NCI-H1930 (cell line): Measurements from ENCODE around the gene KRT4.

Experiments used
- DNase-seq, 2 experiments: peaks; one replicate each; lab custom pipeline; 2025; lab: John Stamatoyannopoulos, UW

The KRT4 gene

DNA sequence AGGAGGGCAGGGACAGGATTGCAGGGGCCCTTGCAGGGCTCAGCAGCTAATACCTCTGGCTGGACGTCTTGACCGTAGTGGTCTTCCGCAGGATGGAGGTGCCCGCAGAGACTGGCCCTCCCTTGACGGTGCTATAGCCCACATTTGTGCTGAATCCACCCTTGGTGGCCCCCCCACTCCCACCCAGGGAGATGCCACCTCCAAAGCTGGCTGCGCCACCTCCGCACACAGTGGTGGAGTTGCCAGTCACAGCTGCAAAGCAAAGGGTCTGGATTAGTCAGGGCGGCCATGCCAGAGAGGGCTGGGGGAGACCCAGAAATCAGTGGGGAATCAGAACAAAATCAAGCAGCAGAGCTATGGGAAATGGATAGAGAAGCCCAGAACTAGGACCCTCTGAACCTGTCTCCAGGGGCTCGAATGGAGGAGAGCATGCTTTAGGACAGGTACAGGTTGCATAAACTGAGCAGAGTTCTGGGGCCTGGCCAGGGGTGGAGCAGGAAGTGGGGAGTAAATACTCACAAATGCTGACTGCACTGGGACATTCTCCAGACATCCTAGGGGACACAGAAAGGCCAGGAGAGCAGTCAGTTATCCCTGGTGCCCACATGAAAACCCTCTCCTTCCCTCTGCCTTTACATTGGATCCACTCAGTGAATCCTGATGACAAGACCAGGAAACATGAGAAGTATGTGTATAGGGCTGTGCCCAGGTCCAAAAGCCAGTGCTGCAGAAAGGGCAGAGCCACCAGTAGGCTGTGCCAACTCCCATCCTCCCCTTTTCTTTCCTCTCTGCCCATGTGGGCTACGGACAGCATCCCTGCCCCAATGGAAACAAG is 8.1 kb upstream of the KRT4 start:
- no peak for DNase-seq

DNA sequence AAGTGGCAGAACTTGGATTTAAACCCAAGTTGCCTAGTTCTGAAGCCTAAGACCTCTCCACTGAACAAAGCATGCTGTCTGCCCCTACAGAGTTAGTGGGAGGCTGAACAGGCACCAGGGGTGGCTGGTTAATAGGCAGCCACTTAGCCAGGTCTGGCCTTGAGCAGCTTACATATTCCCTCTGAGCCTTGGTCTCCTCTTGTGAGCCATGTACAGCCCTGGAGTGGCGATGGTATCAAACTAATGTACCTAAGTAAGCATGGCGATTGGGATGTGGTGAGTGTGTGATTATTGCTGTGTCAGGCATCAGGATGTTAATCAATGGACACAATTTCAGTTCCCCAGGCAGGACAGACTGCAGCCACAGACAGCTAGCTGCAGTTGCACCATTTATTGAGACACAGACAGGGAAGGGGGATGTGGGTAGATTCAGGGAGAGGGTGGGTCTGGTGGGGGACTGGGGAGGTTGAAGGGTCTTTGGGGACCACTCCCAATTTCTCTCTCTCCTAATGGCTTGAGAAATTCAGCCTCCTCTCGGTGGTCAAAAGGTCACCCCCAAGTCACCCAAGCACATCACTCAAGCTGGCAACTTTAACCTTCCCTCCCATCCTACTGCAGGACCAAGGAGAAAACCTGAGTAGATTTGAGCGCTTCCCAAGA is 7.3 kb upstream of the KRT4 start:
- DNase-seq, result no peak

DNA sequence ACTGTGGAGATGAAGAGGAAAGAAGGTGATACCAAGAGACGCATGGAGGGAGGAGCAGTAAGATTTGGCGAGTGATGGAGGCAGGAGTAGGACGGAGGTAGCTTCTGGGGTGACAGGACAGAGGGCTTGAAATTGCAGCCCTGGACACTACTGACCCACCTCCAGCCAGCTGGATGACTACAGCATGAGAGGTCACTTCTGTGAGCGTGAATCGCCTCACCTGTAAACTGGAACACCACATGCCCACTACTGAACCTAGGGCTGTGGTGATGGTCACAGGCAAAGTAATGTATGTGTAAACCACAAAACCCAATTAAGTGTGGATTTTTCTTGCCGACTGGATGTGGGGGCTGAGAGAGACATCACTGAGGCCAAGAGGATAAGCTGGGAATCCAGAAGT is 6.6 kb upstream of the KRT4 start:
- no peak for DNase-seq

DNA sequence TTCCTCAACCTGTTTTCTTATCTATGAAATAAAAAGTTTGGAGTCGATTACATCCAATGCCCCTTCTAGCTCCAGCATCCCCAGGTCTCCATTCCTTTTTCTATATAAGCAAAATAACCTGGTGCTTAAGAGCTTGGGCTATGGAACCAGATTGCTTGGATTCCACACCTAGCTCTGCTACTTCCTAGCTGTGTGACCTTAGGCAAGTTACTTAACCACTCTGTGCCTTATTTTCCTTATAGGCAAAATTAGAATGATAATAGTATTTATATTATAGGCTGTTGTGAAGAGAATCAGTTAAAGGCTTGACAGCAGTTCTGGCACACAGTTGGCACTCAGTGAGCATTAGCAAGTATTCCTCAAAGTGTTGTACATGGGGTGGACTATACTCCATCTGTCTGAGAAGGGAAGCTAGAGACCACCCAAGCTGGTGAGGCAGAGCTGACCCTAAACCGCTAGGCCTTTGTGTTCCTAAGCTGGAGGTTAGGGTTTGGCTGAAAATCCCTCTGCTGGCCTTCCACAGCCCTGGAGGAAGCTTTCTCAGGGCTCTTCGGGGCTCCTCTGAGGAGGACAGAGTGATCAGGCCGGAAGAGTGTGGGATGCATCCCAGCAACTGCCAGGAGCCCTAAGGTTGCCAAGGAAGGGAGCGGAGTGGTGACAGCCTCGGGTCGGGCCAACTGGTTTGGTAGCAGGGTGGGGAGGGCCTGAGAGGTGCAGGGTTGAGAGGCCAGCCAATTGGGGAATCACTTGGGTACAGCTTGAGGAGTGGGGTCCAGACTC is 6.0 kb upstream of the KRT4 start:
- no peak for DNase-seq

DNA sequence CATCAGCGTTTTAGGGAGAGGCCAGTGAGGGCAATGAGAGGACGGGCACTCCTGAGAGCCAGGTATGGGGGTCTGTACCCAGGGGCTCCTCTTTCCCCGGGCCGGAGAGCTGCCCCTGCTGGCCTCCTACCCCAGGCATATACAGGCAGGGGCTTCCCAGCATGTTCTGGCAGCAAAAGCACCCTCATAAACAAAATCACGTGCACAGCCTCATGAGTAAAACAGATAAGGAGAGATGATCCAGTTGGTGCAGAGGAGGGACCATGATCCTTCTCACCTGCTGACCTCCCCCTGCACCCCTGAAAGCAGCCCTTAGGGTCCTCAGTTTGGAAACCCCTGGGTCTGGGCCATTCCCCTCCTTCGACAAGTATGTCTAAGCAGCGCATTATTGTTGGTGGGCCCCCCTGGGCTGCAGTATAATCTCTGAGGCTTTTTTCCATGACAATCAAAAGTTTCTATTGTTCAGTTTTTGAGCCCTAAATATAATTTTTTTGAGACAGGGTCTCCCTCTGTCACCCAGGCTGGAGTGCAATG is 5.0 kb upstream of the KRT4 start:
- no peak for DNase-seq

DNA sequence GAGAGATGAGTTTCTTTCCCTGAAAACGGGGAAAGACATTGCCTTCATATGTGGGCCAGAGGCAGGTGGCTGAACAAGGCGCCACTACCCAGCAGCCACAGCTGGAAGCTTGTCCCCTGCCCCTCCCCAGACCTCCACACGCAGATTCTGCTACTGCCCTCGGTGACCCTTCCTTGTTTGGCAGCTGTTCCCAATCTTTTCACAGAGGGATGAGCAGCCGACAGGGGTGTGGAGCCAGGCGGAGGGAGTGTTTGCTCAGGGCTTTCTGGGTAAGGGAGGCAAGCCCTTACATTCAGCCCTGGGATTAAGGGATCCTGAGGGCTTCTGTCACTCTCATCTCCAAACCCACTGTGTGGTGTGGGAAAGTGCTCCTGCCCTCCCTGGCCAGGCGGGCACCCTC is 4.5 kb upstream of the KRT4 start:
- DNase-seq, result no peak

DNA sequence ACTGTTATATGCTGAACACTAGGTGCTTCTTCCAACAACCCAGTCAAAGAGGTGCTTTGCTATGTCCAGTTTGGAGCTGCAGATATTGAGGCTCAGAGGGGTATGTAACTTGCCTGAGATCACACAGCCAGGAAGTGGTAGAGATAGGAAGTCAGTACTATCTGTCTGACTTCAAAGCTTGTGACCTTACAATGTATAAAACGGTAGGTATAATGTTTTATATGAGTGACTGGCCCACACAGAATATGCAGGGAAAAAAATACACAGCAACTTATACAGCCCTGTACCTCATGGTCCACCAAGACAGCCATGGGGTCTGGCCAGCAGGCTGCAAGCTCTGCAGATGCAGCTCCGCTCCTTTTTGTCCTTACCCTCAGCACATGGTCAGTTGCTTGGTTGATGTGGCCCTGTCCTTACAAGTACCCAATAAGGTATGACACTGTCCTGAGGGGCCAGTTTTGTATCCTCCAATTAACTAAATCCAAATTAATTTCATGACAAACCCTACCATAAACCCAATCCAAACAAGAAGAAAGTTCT is 3.9 kb upstream of the KRT4 start:
- DNase-seq, result no peak

DNA sequence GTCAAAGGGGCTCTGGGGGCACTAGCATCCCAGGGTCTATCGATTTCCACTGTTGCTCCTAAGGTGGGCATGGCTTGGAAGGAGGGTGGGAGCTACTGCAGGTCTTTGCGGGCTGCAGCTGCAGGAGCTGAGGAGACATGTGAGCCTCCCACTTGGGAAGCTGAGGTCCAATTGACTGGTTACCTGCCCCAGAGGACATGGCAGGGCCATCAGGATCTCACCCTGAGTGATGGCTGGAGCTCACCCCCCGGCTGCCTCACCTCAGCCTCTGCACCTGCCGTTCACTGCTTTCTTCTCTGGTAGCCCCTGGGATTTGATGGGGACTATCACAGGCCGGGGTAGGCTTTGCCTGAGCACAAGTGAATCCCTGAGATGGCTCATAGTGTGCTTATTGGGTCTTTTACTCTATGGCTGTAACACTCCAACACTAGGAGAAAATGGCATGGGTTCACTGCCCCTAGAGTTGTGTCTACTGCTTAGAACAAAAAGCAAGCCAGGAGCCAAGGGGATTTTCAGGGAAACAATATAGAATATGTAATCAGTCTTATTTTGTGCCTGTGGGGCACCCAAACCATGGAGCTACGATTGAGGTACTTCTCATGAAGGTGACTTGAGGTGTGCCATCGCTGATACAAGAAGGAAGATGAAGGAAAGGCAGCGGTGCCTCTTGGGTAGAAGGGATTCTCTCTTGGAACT is 3.2 kb upstream of the KRT4 start:
- no peak for DNase-seq

DNA sequence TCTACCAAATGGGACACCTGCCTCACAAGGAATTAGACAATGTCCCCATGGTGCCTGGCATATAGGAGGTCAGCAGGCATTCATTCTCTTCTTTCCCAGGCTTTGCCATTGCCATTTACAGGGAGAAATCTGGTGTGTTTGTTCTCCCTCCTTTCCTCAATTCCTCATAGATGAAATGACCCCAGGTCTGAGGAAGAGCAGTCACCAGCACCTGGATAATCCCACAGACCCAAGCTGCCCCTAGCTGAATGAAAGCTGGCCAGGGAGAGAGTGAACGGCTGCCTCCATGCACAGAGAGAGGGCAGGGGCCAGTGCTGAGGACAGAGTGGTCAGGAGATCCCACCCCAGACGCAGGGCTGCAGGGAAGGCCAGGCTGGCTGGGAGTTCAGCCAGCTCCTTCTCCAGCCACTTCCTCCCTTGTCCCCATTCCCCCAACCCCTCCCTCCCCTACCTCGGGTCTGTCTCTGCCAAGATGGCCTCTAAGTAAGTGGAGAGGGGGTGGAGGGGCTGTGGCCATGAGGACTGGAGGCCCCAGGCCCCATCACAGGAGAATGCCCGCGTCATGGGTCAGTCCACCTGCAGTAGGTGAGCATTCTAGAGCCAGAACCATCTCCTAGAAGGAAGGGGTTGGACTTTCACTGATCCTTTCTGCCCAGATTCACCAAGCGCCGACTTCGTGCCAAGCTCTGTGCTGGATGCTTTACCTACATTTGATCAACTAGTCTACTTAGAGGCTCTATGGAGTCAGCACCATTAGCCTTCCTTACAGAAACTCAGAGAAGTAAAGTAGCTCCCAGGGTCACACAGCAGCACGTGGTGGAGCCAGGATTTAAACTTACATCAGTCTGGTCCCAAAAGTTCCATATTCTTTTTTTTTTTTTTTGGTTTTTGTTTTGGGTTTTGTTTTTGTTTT is 2.0 kb upstream of the KRT4 start:
- DNase-seq, result no peak

DNA sequence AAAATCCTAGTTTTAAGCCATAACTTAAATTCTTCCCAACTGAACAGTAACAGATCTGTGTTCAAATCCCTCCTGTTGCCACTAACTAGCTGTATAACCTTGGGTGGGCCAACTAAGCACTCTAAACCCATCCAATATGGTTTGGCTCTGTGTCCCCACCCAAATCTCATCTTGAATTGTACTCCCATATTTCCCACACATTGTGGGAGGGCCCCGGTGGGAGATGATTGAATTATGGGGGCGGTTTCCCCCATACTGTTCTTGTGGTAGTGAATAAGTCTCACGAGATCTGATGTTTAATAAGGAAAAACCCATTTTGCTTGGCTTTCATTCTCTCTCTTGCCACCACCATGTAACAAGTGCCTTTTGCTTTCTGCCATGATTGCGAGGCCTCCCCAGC is 1.2 kb upstream of the KRT4 start:
- DNase-seq, result no peak

DNA sequence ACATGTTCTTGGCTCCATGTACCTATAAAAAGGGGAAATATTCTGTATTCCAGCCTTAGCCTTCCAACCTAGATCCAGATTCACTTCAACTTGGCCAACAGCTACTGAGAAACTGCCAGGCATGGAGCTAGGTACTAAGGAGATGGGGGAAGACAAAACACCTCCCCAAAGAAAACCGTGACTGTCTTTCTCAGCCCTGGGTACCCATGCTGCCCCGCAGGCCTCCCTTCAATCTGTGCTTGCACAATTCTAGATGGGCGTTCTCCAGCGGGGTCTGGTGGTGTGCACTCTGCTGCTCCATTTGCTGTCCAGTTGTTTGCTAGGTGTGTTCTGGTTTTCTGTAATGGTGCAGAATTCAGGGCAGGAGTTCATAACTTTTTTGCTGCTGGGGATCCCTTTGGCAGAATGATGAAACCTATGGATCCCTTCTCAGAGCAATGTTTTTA is 817 bp upstream of the KRT4 start:
- DNase-seq, result no peak

DNA sequence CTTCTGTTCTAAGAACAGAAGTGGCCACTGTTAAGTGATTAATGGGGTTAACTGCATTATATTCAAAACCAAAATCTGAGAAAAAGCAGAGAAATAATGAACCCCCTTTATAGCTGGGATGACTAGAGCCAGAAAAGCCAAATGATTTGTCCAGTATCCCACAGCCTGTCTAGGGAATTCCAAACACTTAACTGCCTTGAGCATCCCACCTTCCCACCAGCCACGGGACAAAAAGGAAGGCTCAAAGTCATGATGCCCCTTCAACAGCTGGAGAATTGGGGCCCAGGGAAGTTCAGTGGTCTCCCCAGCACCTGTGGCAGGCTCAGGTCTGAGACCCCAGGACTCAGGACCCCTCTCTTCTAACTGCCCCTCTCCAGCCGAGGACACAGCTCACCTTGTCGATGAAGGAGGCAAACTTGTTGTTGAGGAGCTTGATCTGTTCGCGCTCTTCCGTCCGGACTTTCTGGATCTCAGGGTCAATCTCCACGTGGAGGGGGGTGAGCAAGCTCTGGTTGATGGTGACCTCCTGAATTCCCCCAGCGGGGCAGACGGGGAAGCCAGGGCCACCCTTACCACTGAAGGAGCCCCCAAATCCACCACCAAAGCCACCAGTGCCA is 605 bp downstream of the KRT4 start:
- no peak for DNase-seq

DNA sequence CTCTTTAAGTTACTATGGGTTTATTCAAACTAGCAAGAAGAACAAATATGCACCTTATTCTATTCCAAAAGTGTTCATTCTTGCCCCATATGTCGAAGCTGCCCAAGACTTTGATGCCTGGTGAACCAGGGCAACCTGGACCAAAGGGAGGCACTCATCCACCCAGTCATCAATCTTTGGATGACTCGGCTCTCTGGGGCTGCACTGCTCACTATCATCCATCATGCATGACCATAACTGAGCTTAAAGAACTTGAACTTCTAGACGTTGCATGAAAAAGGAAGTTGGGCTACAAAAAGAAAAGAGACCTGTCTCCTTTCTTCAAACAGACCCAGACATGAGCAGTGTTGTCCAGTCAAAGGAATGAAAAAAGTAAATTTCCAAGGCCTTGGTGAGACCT is 1.2 kb downstream of the KRT4 start:
- DNase-seq, result no peak

DNA sequence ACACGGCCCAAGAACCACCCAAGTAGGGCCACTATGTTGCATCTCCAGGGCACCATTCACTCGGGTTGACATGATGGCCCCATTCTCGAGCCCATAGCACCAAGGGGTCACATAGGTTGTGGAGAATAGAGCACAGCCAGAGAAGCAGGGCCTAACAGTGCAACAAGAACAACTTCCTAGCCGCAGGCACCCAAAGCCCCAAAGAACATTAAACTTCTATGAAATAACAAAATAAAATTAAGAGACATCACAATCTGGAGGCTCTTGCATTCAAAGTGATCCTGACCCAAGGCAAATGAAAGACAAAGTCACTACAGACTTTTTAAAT is 1.9 kb downstream of the KRT4 start:
- no peak for DNase-seq

DNA sequence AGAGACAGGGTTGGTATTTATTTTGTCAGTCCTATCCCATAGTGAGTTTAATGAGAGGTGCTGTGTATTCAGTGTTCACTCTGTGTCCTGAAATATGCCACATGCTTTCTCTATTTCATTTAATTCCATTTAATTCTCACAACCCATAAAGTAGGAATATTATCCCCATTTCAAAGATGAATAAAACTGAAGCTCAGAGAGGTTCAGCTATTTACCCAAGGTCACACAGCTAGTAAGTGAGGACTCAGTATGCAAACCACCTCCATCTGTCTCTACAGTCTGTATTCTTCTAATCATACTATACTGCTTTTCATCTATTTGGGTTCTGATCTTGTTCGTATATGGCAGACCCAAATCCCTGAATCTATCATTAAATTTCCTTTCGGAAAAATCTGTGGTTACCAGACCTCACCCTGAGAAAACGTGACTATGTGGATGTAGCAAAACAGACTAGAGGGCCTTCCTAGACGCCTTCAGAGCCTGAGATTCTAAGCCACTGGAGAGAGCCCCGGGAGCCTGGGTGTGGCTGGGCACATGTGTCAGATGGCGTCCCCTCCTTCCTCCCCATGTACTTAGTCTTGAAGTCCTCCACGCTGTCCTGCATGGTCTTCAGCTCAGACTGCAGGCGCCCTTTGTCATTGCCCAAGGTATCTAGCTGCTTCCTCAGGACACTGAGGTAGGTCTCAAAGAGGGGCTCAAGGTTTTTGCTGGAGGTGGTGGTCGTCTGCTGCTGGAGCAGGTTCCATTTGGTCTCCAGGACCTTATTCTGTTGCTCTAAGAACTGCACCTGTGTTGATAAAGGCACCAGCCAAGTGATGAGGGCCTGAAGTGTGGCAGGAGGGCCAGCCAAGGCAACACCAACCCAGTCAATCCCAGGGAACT is 2.5 kb downstream of the KRT4 start:
- no peak for DNase-seq

DNA sequence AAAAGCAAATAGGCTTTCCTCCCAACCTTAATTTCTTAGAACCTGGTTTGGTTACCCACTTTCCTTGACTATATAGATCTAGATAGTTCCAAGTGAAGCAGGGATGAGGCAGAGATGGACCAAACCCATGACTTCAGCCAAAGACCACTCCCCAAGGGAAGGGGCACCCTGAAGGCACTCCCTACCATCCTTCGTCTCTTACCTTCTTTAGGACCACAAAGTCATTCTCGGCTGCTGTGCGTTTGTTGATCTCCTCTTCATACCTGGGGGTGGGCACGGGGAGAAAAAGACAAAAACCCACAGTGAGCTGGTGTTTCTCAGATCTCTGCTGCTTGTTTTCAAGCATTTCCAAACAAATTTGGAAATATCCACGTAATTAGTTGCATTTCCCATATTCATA is 3.4 kb downstream of the KRT4 start:
- no peak for DNase-seq

DNA sequence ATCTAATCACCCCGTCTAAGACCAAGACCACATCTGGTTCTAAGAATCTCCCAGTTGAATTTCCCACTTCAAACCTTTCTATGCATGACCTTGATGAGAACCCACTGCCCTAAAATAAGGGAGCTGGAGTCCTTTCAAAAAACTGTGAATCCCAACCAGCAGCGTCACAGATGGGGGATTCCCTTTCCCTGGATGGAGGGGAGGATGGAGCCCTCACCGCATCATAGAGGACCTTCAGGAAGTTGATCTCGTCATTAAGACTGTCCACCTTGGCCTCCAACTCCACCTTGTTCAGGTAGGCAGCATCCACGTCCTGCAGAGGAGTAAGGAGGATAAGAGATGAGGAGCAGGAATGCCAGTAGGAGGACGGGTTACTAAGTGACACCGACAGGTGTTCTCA is 4.8 kb downstream of the KRT4 start:
- no peak for DNase-seq

DNA sequence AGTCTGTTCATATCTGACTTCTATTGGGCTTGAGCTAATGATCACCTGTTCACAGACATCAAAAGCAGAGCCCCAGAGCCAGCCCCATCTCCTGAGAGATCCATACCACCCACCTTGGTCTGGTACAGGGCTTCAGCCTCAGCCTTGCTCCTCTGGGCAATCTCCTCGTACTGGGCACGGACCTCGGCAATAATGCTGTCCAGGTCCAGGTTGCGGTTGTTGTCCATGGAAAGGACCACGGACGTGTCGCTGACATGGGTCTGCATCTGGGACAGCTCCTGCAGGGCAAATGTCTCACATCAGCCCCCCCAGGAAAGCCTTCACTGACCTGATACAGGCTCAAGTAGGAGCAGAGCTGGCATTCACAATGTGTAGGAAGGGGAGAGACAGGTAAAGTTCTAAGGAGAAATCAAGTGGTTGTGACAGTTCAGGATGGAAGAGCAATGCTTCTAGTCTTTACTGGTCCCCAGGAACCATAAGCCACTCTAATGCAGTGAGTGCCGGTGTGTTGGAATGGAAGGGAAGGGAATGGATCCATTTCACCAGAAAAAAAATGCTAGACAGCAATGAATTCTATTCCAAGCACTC is 5.2 kb downstream of the KRT4 start:
- DNase-seq, result no peak
